Measurements from ENCODE around the gene FER.
"Not testable (repeated sequence)": the region's sequence is repeated elsewhere in the genome, so short reads cannot be mapped to it uniquely, and the experiment has no call there.

Gene FER

GRCh38 chr5:109052216-109052615 is 304.5 kb downstream of the FER start:
- not testable (repeated sequence) for DNase-seq

- DNase-seq: no peak
Measured at GRCh38 chr5:109053995-109054417, 306.3 kb downstream of the FER start.

GRCh38 chr5:109060378-109061025 is 312.8 kb downstream of the FER start:
- no peak for DNase-seq

- no peak for DNase-seq
Measured at GRCh38 chr5:109062664-109063063, 315.0 kb downstream of the FER start.

GRCh38 chr5:109063223-109063622 is 315.5 kb downstream of the FER start:
- DNase-seq: no peak

GRCh38 chr5:109076741-109077140 is 329.0 kb downstream of the FER start:
- DNase-seq: no peak

- DNase-seq: no peak
Measured at GRCh38 chr5:109078448-109078847, 330.8 kb downstream of the FER start.

- DNase-seq: no peak
Measured at GRCh38 chr5:109080481-109080880, 332.8 kb downstream of the FER start.

GRCh38 chr5:109080896-109081295 is 333.2 kb downstream of the FER start:
- DNase-seq: no peak

GRCh38 chr5:109083937-109084336 is 336.2 kb downstream of the FER start:
- DNase-seq: no peak

GRCh38 chr5:109089191-109089590 is 341.5 kb downstream of the FER start:
- no peak for DNase-seq

- no peak for DNase-seq
Measured at GRCh38 chr5:109099081-109099480, 351.4 kb downstream of the FER start.

GRCh38 chr5:109100971-109101370 is 353.3 kb downstream of the FER start:
- no peak for DNase-seq

- DNase-seq: no peak
Measured at GRCh38 chr5:109102096-109102690, 354.5 kb downstream of the FER start.

GRCh38 chr5:109105631-109106267 is 358.1 kb downstream of the FER start:
- no peak for DNase-seq

GRCh38 chr5:109111680-109112079 is 364.0 kb downstream of the FER start:
- DNase-seq: no peak

- no peak for DNase-seq
Measured at GRCh38 chr5:109113608-109114007, 365.9 kb downstream of the FER start.

- DNase-seq: no peak
Measured at GRCh38 chr5:109121225-109121624, 373.5 kb downstream of the FER start.

- DNase-seq: no peak
Measured at GRCh38 chr5:109125755-109126429, 378.2 kb downstream of the FER start.

GRCh38 chr5:109126481-109126880 is 378.8 kb downstream of the FER start:
- DNase-seq: no peak

GRCh38 chr5:109136906-109137305 is 389.2 kb downstream of the FER start:
- DNase-seq: no peak

GRCh38 chr5:109141222-109142200 is 393.8 kb downstream of the FER start:
- no peak for DNase-seq

- no peak for DNase-seq
Measured at GRCh38 chr5:109143031-109143430, 395.3 kb downstream of the FER start.
